CD4-positive, alpha-beta T cell (primary cell): ENCODE data around the gene ARIH2. TPM values are rescaled to one million over a fixed set of nuclear protein-coding genes. Genes with fewer than 3 reads are reported as not detected.

Source experiments
- ATAC-seq: fragments of 200-7000 bp; cut with Tn5 transposase; one replicate; pipeline ENCODE4 v1.10.0; 2022; ENCODE audit warnings: mild to moderate bottlenecking; ENCODE audit not compliant: poor library complexity
- CTCF ChIA-PET: fragments of 350-600 bp; sonication (Branson Sonifier 250); formaldehyde crosslinking; loops from one replicate; lab custom pipeline; 2021; ENCODE audit warnings: antibody characterized with exemption, inconsistent platforms; lab: Charles Lee
- POLR2A ChIA-PET: fragments of 350-600 bp; sonication (Branson Sonifier 250); formaldehyde crosslinking; loops from one replicate; lab custom pipeline; 2021; ENCODE audit warnings: antibody characterized with exemption, inconsistent platforms; lab: Charles Lee
- DNase-seq, 14 experiments: peaks; one replicate each; pipeline ENCODE4 v3.0.0-alpha.2; 2013 to 2020; ENCODE audit warnings: mixed read lengths in 2 of 14
- H3K27ac ChIP-seq, 2 donors: one replicate each; pipeline versions ENCODE4 v1.5.1 to v1.7.0; 2013; ENCODE audit warnings: low read length in 2 of 2, low read depth in 1 of 2, mild to moderate bottlenecking in 1 of 2
- H3K27me3 ChIP-seq, 2 experiments: 1 replicate in 1 of 2; 2 replicates in 1 of 2; pipeline versions ENCODE4 v1.6.1 to v1.7.0; 2013; ENCODE audit warnings: low read length in 2 of 2, control low read depth in 1 of 2, mild to moderate bottlenecking in 1 of 2, moderate library complexity in 1 of 2; ENCODE audit not compliant: insufficient read depth in 2 of 2, control insufficient read depth in 1 of 2
- H3K36me3 ChIP-seq: one replicate; pipeline ENCODE4 v1.6.1; 2013; ENCODE audit warnings: low read length, control low read depth; ENCODE audit not compliant: insufficient read depth
- H3K4me1 ChIP-seq: one replicate; pipeline ENCODE4 v1.6.1; 2013; ENCODE audit warnings: low read length, control low read depth; ENCODE audit not compliant: insufficient read depth
- H3K4me3 ChIP-seq: one replicate; pipeline ENCODE4 v1.5.1; 2013; ENCODE audit warnings: mild to moderate bottlenecking, low read length, moderate library complexity
- H3K9me3 ChIP-seq, 2 experiments: 1 replicate in 1 of 2; 2 replicates in 1 of 2; pipeline versions ENCODE4 v1.6.1 to v1.7.0; 2013; ENCODE audit warnings: low read length in 2 of 2, mild to moderate bottlenecking in 2 of 2, control low read depth in 1 of 2, moderate library complexity in 1 of 2; ENCODE audit not compliant: control insufficient read depth in 1 of 2, insufficient read depth in 1 of 2
- H3K27ac Mint-ChIP-seq: one replicate; pipeline ENCODE4 v1.8.0; 2020; ENCODE audit warnings: mixed read lengths
- H3K27me3 Mint-ChIP-seq: one replicate; pipeline ENCODE4 v1.8.0; 2021; ENCODE audit warnings: mixed read lengths
- H3K36me3 Mint-ChIP-seq: one replicate; pipeline ENCODE4 v1.8.0; 2021; ENCODE audit warnings: low read depth, mixed read lengths
- H3K4me1 Mint-ChIP-seq: one replicate; pipeline ENCODE4 v1.8.0; 2021; ENCODE audit warnings: low read depth, mixed read lengths
- H3K4me3 Mint-ChIP-seq: one replicate; pipeline ENCODE4 v1.8.0; 2020; ENCODE audit warnings: mild to moderate bottlenecking, mixed read lengths
- H3K9me3 Mint-ChIP-seq: one replicate; pipeline ENCODE4 v1.8.0; 2020; ENCODE audit warnings: mixed read lengths
- CTCF ChIP-seq: fragments of 200-600 bp; IDR thresholded peaks from one replicate; pipeline ENCODE4 v1.8.0; 2022; ENCODE audit warnings: antibody characterized with exemption, mild to moderate bottlenecking
- intact Hi-C, 2 experiments: fragments of 100-400 bp; cut with DNase I in 1 of 2; cut with micrococcal nuclease in 1 of 2; formaldehyde crosslinking; loops; one replicate each; pipeline versions ENCODE4 v1.15.1 to v1.9.0; 2023 to 2025; cut with DNase I, micrococcal nuclease
- total RNA-seq, 174 experiments: library from RNA in 2 of 174; stranded (reverse) in 2 of 174; gene quantifications; one replicate each; pipeline ENCODE4 v1.2.3 and lab custom pipeline; 2021 to 2026

ARIH2 gene
- total RNA-seq, 2 experiments from 2014 or later, result 182 TPM

GRCh38 chr3:48970586-48970985, 51.9 kb downstream of the ARIH2 start:
- TF ChIP-seq CTCF, result no peak
- CTCF ChIA-PET, result no interaction called here
- DNase-seq (no peak), ATAC-seq (no peak)
- POLR2A ChIA-PET, result interaction anchor here (1.2 kb wide), 1 partner anchor 123 kb away, joined by 3 read pairs; the partner anchor contains the start of gene QRICH1
- Mint-ChIP-seq H3K4me1 (peaks cover 13% of the 10 kb centered on the region), H3K4me3 (no peak overlapping the region), H3K9me3 (no peaks in the 10 kb centered on the region), H3K27ac (no peak overlapping the region), H3K27me3 (no peaks in the 10 kb centered on the region), H3K36me3 (peaks cover 94% of the 10 kb centered on the region)
- Histone ChIP-seq H3K4me1 (peaks cover 4% of the 10 kb centered on the region), H3K27me3 (no peaks in the 10 kb centered on the region), H3K36me3 (peaks cover 81% of the 10 kb centered on the region), H3K4me3 (no peak overlapping the region), H3K27ac (no peak overlapping the region), H3K9me3 (no peaks in the 10 kb centered on the region)
- intact Hi-C loops, result no loop called here

GRCh38 chr3:48974076-48974864, 55.6 kb downstream of the ARIH2 start:
- H3K4me3 Mint-ChIP-seq, result no peak overlapping the region

DNA sequence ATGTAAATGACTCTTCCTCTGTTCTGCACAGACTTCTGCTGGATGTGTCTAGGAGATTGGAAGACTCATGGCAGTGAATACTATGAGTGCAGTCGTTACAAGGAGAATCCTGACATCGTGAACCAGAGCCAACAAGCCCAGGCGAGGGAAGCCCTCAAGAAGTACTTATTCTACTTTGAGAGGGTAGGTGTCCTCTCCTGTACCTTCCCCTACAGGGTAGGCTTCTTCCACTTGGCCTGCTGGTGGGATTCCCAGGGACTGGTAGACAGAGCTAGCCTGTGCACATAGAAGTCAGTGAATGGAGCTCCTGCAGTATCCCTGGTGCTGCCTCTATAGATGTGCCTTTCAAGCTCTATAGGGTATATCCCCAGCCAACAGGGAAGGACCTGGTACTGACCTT, 60.8 kb downstream of the ARIH2 start:
- TF ChIP-seq CTCF, result no peak
- POLR2A ChIA-PET, result interaction anchor here (1.7 kb wide), 1 partner anchor 28 kb away, joined by 5 read pairs; the partner anchor contains the start of gene WDR6
- H3K27me3 Mint-ChIP-seq, result no peaks in the 10 kb centered on the region
- Histone ChIP-seq H3K4me3 (no peak overlapping the region), H3K4me1 (no peaks in the 10 kb centered on the region), H3K9me3 (no peaks in the 10 kb centered on the region), H3K27ac (no peak overlapping the region), H3K36me3 (peaks cover 89% of the 10 kb centered on the region), H3K27me3 (no peaks in the 10 kb centered on the region)
- DNase-seq (no peak), ATAC-seq (no peak)
- H3K4me3 Mint-ChIP-seq, result no peak overlapping the region
- no peaks in the 10 kb centered on the region for H3K4me1 Mint-ChIP-seq
- CTCF ChIA-PET, result no interaction called here
- intact Hi-C loops, result no loop called here
- H3K27ac Mint-ChIP-seq, result no peak overlapping the region
- no peaks in the 10 kb centered on the region for H3K9me3 Mint-ChIP-seq
- peaks cover 85% of the 10 kb centered on the region for H3K36me3 Mint-ChIP-seq

More at GRCh38 chr3:48974076-48974864, 55.6 kb downstream of the ARIH2 start:
- no peak for DNase-seq
- ChIA-PET CTCF (no interaction called here), POLR2A (no interaction called here)
- no peak for ATAC-seq
- peaks cover 83% of the 10 kb centered on the region for H3K36me3 Mint-ChIP-seq
- no peaks in the 10 kb centered on the region for H3K27me3 Mint-ChIP-seq
- no peaks in the 10 kb centered on the region for H3K9me3 ChIP-seq
- intact Hi-C loops, result no loop called here
- H3K36me3 ChIP-seq, result peaks cover 84% of the 10 kb centered on the region
- H3K27ac Mint-ChIP-seq, result no peak overlapping the region
- H3K27ac ChIP-seq, result no peak overlapping the region
- no peaks in the 10 kb centered on the region for H3K4me1 ChIP-seq
- H3K4me1 Mint-ChIP-seq, result no peaks in the 10 kb centered on the region
- H3K4me3 ChIP-seq, result no peak overlapping the region
- H3K9me3 Mint-ChIP-seq, result no peaks in the 10 kb centered on the region
- no peaks in the 10 kb centered on the region for H3K27me3 ChIP-seq
- no peak for TF ChIP-seq CTCF
